Breast epithelium (tissue), 4 donors: ENCODE measurements around the gene POFUT2. TPM values are rescaled to one million over a fixed set of nuclear protein-coding genes. Genes with fewer than 3 reads are reported as not detected.
A peak's percentile ranks its signal among the peaks of the same experiment; 100 is the strongest.

Experiments
- DNase-seq, 2 donors: peaks; one replicate each; pipeline ENCODE4 v3.0.0-alpha.2; 2019; ENCODE audit warnings: low spot score in 2 of 2
- H3K27ac ChIP-seq, 2 donors: fragments of 200-600 bp; sonication (generic) in 1 of 2; one replicate each; pipeline ENCODE4 v1.5.1; 2016 to 2019; ENCODE audit warnings: mild to moderate bottlenecking in 1 of 2
- H3K27me3 ChIP-seq, 2 donors: fragments of 200-600 bp; sonication (generic) in 1 of 2; one replicate each; pipeline versions ENCODE4 v1.5.1 to v1.6.0; 2017 to 2019; ENCODE audit warnings: control low read depth in 1 of 2, mild to moderate bottlenecking in 1 of 2
- H3K36me3 ChIP-seq: fragments of 200-600 bp; one replicate; pipeline ENCODE4 v1.5.1; 2019
- H3K4me1 ChIP-seq, 2 donors: fragments of 200-600 bp; sonication (generic); one replicate each; pipeline ENCODE4 v1.5.1; 2016 to 2019; ENCODE audit warnings: control low read depth in 1 of 2
- H3K4me3 ChIP-seq, 3 donors: fragments of 200-600 bp; sonication (generic); 1 replicate in 2 of 3; 2 replicates in 1 of 3; pipeline ENCODE4 v1.5.1; 2016 to 2019; ENCODE audit warnings: mild to moderate bottlenecking in 3 of 3, moderate library complexity in 2 of 3
- H3K9me3 ChIP-seq, 2 donors: fragments of 200-600 bp; sonication (generic) in 1 of 2; one replicate each; pipeline ENCODE4 v1.5.1; 2016 to 2019; ENCODE audit warnings: control low read depth in 1 of 2
- POLR2A ChIP-seq: fragments of 450-650 bp; IDR thresholded peaks from one replicate; pipeline ENCODE4 v1.6.1; 2016; ENCODE audit warnings: antibody characterized with exemption, mild to moderate bottlenecking, moderate library complexity
- POLR2AphosphoS5 ChIP-seq, 3 donors: sonication (generic); formaldehyde crosslinking; IDR thresholded peaks; one replicate each; pipeline ENCODE4 v1.6.1; 2017; ENCODE audit warnings: antibody characterized with exemption in 3 of 3
- intact Hi-C: fragments of 100-400 bp; cut with DNase I; formaldehyde crosslinking; loops from one replicate; pipeline ENCODE4 v1.15.1; 2023; ENCODE audit warnings: low total_unique reads
- total RNA-seq, 3 donors: library from RNA; depleted of rRNA; stranded (reverse); fragments of >200 nt; gene quantifications; one replicate each; pipeline ENCODE4 v1.1.0, GENCODE V29; 2016
- TF ChIP-seq, protein P1 (sequence below), 3 donors: fragments of 450-650 bp; IDR thresholded peaks; one replicate each; pipeline ENCODE4 v1.5.1; 2016 to 2017; ENCODE audit warnings: antibody characterized with exemption in 3 of 3, mild to moderate bottlenecking in 3 of 3, moderate library complexity in 3 of 3

Gene POFUT2
- total RNA-seq, 3 donors from 2014 or later: 20.0 to 22.9 (median 22.1) TPM

DNA sequence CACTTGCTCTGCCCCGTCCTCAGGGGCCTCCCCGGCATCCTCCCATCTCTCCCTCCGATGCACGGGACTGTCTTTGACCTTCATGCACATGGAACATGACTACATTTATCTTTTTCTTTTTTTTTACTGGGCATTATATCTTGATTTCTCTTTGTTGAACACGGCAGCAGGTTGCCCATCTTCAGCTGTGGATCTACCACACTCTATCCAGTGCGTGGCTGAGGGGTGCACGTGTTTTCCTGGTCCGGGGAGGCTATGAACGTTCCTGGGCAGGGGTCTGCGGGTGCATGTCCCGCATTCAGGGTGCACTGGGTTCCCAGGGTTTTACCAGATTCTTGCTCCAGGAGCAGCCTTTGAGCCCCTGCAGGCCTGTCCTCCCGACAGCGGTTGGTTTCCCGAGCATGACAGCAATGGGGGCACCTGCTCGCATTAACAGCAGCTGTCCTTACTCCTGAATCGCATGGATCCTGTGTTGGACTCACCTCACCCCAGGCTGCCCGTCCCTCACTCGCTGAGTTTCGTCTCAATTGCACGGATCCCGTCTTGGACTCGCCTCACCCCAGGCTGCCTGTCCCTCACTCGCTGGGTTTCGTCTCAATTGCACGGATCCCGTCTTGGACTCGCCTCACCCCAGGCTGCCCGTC is 7.4 kb downstream of the POFUT2 start:
- no peak for TF ChIP-seq POLR2A
- no peak for TF ChIP-seq POLR2AphosphoS5 (IDR thresholded peaks at IDR 0.05)
- TF ChIP-seq, protein P1, sequence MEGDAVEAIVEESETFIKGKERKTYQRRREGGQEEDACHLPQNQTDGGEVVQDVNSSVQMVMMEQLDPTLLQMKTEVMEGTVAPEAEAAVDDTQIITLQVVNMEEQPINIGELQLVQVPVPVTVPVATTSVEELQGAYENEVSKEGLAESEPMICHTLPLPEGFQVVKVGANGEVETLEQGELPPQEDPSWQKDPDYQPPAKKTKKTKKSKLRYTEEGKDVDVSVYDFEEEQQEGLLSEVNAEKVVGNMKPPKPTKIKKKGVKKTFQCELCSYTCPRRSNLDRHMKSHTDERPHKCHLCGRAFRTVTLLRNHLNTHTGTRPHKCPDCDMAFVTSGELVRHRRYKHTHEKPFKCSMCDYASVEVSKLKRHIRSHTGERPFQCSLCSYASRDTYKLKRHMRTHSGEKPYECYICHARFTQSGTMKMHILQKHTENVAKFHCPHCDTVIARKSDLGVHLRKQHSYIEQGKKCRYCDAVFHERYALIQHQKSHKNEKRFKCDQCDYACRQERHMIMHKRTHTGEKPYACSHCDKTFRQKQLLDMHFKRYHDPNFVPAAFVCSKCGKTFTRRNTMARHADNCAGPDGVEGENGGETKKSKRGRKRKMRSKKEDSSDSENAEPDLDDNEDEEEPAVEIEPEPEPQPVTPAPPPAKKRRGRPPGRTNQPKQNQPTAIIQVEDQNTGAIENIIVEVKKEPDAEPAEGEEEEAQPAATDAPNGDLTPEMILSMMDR (IDR thresholded peaks at IDR 0.05): no peak
- Histone ChIP-seq H3K4me1 (no peaks in the 10 kb centered on the region), H3K9me3 (no peaks in the 10 kb centered on the region), H3K27ac (no peak overlapping the region), H3K36me3 (peaks cover 16% of the 10 kb centered on the region), H3K4me3 (no peak overlapping the region), H3K27me3 (no peaks in the 10 kb centered on the region)
- DNase-seq: peak in 1 of 2 donors; percentile 44
- intact Hi-C loops: no loop called here

DNA sequence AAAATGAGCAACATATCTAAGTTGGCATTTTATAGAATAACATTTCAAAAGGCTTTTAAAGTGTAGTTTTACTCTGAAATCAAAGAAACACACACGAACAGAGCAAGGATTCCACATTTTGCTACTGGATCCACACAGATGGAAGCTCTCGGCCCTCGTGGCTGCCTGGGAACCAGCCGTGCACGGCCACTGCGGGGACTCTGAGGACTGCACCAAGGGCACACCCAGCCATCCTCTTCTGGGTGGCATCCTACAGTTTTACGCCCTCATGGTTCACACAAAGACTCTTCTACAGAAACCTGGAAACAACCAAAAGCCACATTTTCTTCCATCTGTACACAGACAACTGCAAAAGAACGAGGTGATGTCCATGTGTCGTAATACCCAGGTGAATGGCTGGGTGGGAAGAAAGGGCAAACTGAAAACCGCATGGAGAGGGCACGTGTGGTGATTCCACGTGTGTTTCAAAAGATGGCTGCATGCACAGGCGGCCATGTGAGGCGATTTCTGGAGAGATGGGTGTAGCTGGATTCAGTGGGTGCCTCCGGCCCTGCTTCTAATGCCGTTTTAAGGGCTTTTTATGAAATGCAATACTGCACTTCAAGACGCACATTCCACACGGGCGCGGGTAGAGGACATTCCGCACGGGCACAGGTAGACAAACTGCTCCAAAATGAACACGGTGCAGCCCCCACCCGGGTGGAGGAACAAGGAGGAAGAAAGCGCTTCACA is 8.1 kb downstream of the POFUT2 start:
- peak in 1 of 2 donors; percentile 31 for DNase-seq
- no peaks in the 10 kb centered on the region for H3K9me3 ChIP-seq
- H3K27ac ChIP-seq: no peak overlapping the region
- H3K4me3 ChIP-seq: no peak overlapping the region
- no peak for TF ChIP-seq POLR2A
- intact Hi-C loops: no loop called here
- no peaks in the 10 kb centered on the region for H3K4me1 ChIP-seq
- H3K27me3 ChIP-seq: no peaks in the 10 kb centered on the region
- H3K36me3 ChIP-seq: peaks cover 14% of the 10 kb centered on the region

DNA sequence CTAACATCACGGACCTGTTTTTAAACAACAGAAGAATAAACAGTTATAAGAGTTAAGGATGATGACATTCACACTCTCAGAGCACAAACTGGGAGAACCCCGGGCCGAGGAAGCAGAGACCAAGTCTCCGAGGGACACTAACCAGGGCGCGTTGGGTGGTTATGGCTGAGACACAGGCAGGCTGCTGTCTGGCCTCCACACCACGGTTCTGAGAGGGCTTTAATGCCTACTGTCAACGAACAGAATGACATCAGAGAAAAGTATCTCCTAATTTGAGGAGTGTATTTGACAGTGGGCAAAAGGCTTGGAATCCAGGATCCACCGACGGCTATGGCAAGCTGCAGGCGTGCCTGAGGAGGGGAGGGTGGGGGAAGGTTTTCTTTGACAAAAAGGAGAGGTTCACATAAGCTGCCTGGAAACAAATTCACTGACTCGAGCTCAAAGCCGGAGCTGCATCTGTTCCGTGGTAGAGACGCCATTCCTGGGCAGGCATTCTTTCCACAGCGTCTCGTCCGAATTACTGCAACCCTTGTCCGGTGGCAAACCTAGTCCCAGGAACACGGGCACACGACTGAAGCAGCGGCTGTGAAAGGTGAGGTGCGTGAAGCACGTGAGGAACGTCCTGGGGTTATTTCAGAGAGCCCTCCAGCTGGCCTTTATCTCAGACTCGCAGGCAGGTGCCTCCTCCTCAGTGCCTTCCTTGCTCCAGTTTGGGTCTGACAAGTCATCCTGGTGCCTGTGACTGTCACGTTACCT is 9.4 kb downstream of the POFUT2 start:
- Histone ChIP-seq H3K4me3 (no peak overlapping the region), H3K9me3 (peaks cover 0 to 4% of the 10 kb centered on the region in 2 donors), H3K27me3 (no peaks in the 10 kb centered on the region), H3K36me3 (peaks cover 14% of the 10 kb centered on the region), H3K27ac (no peak overlapping the region), H3K4me1 (no peaks in the 10 kb centered on the region)
- DNase-seq: peak in 1 of 2 donors; percentile 41
- TF ChIP-seq POLR2AphosphoS5 (IDR thresholded peaks at IDR 0.05) (no peak), POLR2A (no peak)
- TF ChIP-seq, protein P1 (IDR thresholded peaks at IDR 0.05): no peak
- intact Hi-C loops: no loop called here

DNA sequence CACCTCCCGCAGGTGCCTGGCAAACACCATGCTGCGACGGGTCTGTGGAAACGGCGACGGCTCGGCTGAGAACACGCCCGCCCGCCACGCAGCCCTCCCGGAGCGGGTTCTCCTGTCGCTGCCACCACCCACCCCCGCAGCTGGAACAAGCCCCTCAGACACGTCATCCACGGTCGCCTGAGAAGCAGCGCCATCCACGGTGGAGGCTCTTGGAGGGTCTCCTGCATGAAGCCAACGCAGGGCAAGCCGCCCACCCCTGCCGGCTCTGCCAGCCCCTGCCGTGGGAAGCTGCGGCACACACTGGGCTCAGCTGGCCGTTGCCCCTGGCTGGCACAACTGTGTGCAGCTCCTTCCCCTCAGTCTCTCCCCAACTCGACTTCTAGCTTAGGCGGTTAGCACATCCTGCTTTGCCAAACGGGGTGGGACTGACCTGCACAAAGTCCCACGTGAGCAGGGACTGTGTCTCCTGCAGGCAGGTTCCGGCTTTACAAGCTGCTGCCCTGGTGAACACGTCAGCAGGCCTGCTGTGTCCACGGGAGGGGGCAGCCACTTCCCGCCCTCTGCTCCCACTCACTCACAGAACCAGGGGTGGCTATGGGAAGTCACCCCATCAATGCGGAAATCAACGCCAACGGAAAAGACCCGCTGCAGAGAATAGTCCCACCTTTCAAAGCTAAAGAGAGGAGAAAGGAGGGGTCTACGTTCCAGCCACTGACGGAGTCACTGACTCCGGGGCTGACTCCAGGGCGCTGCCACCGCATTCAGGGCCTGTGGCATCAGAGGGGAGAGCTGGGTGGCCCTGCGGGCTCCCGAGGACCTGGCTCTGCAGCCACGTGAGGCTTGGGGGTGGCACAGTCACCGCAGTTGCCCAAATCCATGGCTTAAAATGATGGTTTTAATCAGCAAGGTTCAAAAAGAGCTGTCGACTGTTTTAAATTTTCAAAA is 10.3 kb downstream of the POFUT2 start:
- DNase-seq: peak in 1 of 2 donors; percentile 43
- Histone ChIP-seq H3K27me3 (no peaks in the 10 kb centered on the region), H3K4me3 (no peak overlapping the region), H3K9me3 (peaks cover 0 to 4% of the 10 kb centered on the region in 2 donors), H3K36me3 (peaks cover 14% of the 10 kb centered on the region), H3K4me1 (no peaks in the 10 kb centered on the region), H3K27ac (no peak overlapping the region)
- TF ChIP-seq POLR2AphosphoS5 (IDR thresholded peaks at IDR 0.05): no peak
- TF ChIP-seq, protein P1 (IDR thresholded peaks at IDR 0.05): no peak
- TF ChIP-seq POLR2A: no peak
- intact Hi-C loops: no loop called here

DNA sequence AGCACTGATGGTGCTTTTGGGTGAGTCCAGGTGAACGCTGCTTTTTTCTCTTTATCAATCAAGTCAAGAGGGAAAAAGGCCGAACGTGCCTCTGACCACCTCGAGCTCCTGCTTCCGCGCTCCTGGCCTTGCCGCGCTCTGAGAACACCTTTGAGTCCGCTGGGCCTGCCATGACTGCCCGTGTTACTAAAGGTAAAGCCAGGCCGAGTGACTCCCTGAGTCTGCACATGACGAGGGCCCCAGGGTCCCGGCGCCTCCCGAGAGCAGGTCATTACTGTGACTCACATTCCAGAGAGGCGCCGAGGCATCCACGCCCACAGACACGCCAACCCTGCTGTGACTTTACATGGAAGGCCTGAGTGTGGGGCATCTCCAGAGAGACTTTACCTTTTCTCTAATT is 11.1 kb downstream of the POFUT2 start:
- intact Hi-C loops: no loop called here
- H3K27me3 ChIP-seq: no peaks in the 10 kb centered on the region
- DNase-seq: peak in 1 of 2 donors; percentile 47
- H3K9me3 ChIP-seq: peaks cover 4 to 5% of the 10 kb centered on the region in 2 donors
- H3K36me3 ChIP-seq: peaks cover 14% of the 10 kb centered on the region
- H3K27ac ChIP-seq: no peak overlapping the region
- H3K4me3 ChIP-seq: no peak overlapping the region
- TF ChIP-seq POLR2A (no peak), POLR2AphosphoS5 (IDR thresholded peaks at IDR 0.05) (no peak)
- TF ChIP-seq, protein P1 (IDR thresholded peaks at IDR 0.05): no peak
- no peaks in the 10 kb centered on the region for H3K4me1 ChIP-seq
